Stimulated activated CD8-positive, alpha-beta memory T cell treated with anti-CD3 and anti-CD28 coated beads, Interleukin-4, amount 100 ng/mL, for 24 hours (primary cell): ENCODE measurements around the gene GLI2.

Experiments
- DNase-seq: peaks from one replicate; pipeline ENCODE4 v3.0.0-alpha.2; 2020; ENCODE audit warnings: low read depth

The GLI2 gene

GRCh38 chr2:120758181-120759144 lies 22.8 kb downstream of the GLI2 start:
- no peak for DNase-seq

- DNase-seq, result no peak
These were observed 24.1 kb downstream of the GLI2 start for GRCh38 chr2:120759543-120760331.

- DNase-seq, result no peak
These were observed 24.9 kb downstream of the GLI2 start for GRCh38 chr2:120760446-120761135.

- DNase-seq, result no peak
These were observed 25.6 kb downstream of the GLI2 start for GRCh38 chr2:120761164-120761861.

GRCh38 chr2:120761911-120762310 lies 26.2 kb downstream of the GLI2 start:
- no peak for DNase-seq

GRCh38 chr2:120762341-120763061 lies 26.8 kb downstream of the GLI2 start:
- DNase-seq, result no peak

GRCh38 chr2:120763508-120763907 lies 27.8 kb downstream of the GLI2 start:
- no peak for DNase-seq

GRCh38 chr2:120763931-120764330 lies 28.3 kb downstream of the GLI2 start:
- no peak for DNase-seq

GRCh38 chr2:120764492-120764891 lies 28.8 kb downstream of the GLI2 start:
- DNase-seq, result no peak

GRCh38 chr2:120764991-120765677 lies 29.5 kb downstream of the GLI2 start:
- no peak for DNase-seq

- no peak for DNase-seq
These were observed 30.2 kb downstream of the GLI2 start for GRCh38 chr2:120765678-120766469.

GRCh38 chr2:120766470-120767351 lies 31.0 kb downstream of the GLI2 start:
- no peak for DNase-seq

GRCh38 chr2:120767486-120768005 lies 31.9 kb downstream of the GLI2 start:
- no peak for DNase-seq

GRCh38 chr2:120768112-120769048 lies 32.7 kb downstream of the GLI2 start:
- no peak for DNase-seq

- DNase-seq, result no peak
These were observed 33.6 kb downstream of the GLI2 start for GRCh38 chr2:120769076-120769786.

- no peak for DNase-seq
These were observed 34.1 kb downstream of the GLI2 start for GRCh38 chr2:120769787-120770120.

- no peak for DNase-seq
These were observed 34.5 kb downstream of the GLI2 start for GRCh38 chr2:120770176-120770575.
